NCI-H1105 treated with DMSO at 0.1 percent for 48 hours (cell line): ENCODE measurements around the gene ALAS1.
"Not testable (repeated sequence)": the region's sequence is repeated elsewhere in the genome, so short reads cannot be mapped to it uniquely, and the experiment has no call there.

Experiments
- DNase-seq: peaks from one replicate; lab custom pipeline; 2025; lab: John Stamatoyannopoulos, UW

Gene ALAS1

GRCh38 chr3:52197842-52198625 lies at the start of gene ALAS1:
Gene ALAS1 (plus strand): TSS chr3:52198160. CDS start chr3:52199242, 1,082 bp downstream.
- peak; percentile 66 for DNase-seq

GRCh38 chr3:52149021-52149420 lies 48.9 kb upstream of the ALAS1 start:
- no peak for DNase-seq

- DNase-seq = no peak
Observed at GRCh38 chr3:52149726-52150125, 48.2 kb upstream of the ALAS1 start.

GRCh38 chr3:52150357-52150756 lies 47.6 kb upstream of the ALAS1 start:
- no peak for DNase-seq

GRCh38 chr3:52150860-52151259 lies 47.1 kb upstream of the ALAS1 start:
- no peak for DNase-seq

- not testable (repeated sequence) for DNase-seq
Observed at GRCh38 chr3:52151991-52152390, 46.0 kb upstream of the ALAS1 start.

GRCh38 chr3:52153389-52154096 lies 44.4 kb upstream of the ALAS1 start:
- DNase-seq = peak; percentile 81

- DNase-seq = peak; percentile 85
Observed at GRCh38 chr3:52154135-52155094, 43.5 kb upstream of the ALAS1 start, which contains the start of gene POC1A. Gene POC1A (minus strand): TSS chr3:52154423. CDS start chr3:52154372, 51 bp downstream.

- no peak for DNase-seq
Observed at GRCh38 chr3:52155912-52156311, 42.0 kb upstream of the ALAS1 start.

GRCh38 chr3:52159503-52159902 lies 38.5 kb upstream of the ALAS1 start:
- no peak for DNase-seq

GRCh38 chr3:52162250-52162872 lies 35.6 kb upstream of the ALAS1 start:
- DNase-seq = no peak

- no peak for DNase-seq
Observed at GRCh38 chr3:52167240-52167639, 30.7 kb upstream of the ALAS1 start.

GRCh38 chr3:52170217-52170616 lies 27.7 kb upstream of the ALAS1 start:
- not testable (repeated sequence) for DNase-seq

GRCh38 chr3:52171514-52172261 lies 26.3 kb upstream of the ALAS1 start:
- DNase-seq = no peak

- no peak for DNase-seq
Observed at GRCh38 chr3:52172262-52172757, 25.6 kb upstream of the ALAS1 start.

GRCh38 chr3:52173101-52173500 lies 24.9 kb upstream of the ALAS1 start:
- no peak for DNase-seq

- DNase-seq = no peak
Observed at GRCh38 chr3:52174896-52175295, 23.1 kb upstream of the ALAS1 start.

- no peak for DNase-seq
Observed at GRCh38 chr3:52175416-52176179, 22.4 kb upstream of the ALAS1 start.

- no peak for DNase-seq
Observed at GRCh38 chr3:52176180-52176752, 21.7 kb upstream of the ALAS1 start.
